Suprapubic skin (tissue), 4 donors: Measurements from ENCODE around the gene RRM1. TPM values are rescaled to one million over a fixed set of nuclear protein-coding genes. Genes with fewer than 3 reads are reported as not detected.

Experiments used
- DNase-seq, 2 donors: peaks; one replicate each; pipeline ENCODE4 v3.0.0-alpha.2; 2019; ENCODE audit warnings: low spot score in 2 of 2
- H3K27ac ChIP-seq: fragments of 200-600 bp; sonication (generic); one replicate; pipeline ENCODE4 v1.5.1; 2019
- H3K27me3 ChIP-seq: fragments of 200-600 bp; sonication (generic); one replicate; pipeline ENCODE4 v1.5.1; 2019
- H3K36me3 ChIP-seq: fragments of 200-600 bp; sonication (generic); one replicate; pipeline ENCODE4 v1.5.1; 2019
- H3K4me1 ChIP-seq: fragments of 200-600 bp; sonication (generic); one replicate; pipeline ENCODE4 v1.5.1; 2019
- H3K4me3 ChIP-seq: fragments of 200-600 bp; sonication (generic); one replicate; pipeline ENCODE4 v1.5.1; 2019; ENCODE audit warnings: mild to moderate bottlenecking
- H3K9me3 ChIP-seq: fragments of 200-600 bp; sonication (generic); one replicate; pipeline ENCODE4 v1.5.1; 2019
- EP300 ChIP-seq: sonication (generic); formaldehyde crosslinking; IDR thresholded peaks from one replicate; pipeline ENCODE4 v1.6.1; 2017; ENCODE audit warnings: antibody characterized with exemption
- POLR2A ChIP-seq, 2 donors: fragments of 450-650 bp; IDR thresholded peaks; one replicate each; pipeline ENCODE4 v1.6.1; 2017; ENCODE audit warnings: antibody characterized with exemption in 2 of 2, mild to moderate bottlenecking in 2 of 2, moderate library complexity in 2 of 2
- POLR2AphosphoS5 ChIP-seq, 3 donors: sonication (generic); formaldehyde crosslinking; IDR thresholded peaks; one replicate each; pipeline ENCODE4 v1.6.1; 2017; ENCODE audit warnings: antibody characterized with exemption in 3 of 3
- WGBS: methylation state at CpG from one replicate; pipeline ENCODE4 v1.1.5; 2018; 5-methylcytosine and 5-hydroxymethylcytosine counted together
- total RNA-seq, 4 donors: library from RNA; depleted of rRNA; stranded (reverse); fragments of >200 nt; gene quantifications; one replicate each; pipeline ENCODE4 v1.1.0, GENCODE V29; 2016
- TF ChIP-seq, protein P1 (sequence below), 2 donors: fragments of 200-600 bp in 1 of 2; fragments of 450-650 bp in 1 of 2; sonication (generic) in 1 of 2; IDR thresholded peaks; one replicate each; pipeline ENCODE4 v1.5.1; 2016 to 2019; ENCODE audit warnings: antibody characterized with exemption in 2 of 2, mild to moderate bottlenecking in 1 of 2, moderate library complexity in 1 of 2

RRM1 gene
- total RNA-seq, 4 donors from 2014 or later: 70.4 to 145 (median 80.0) TPM

DNA sequence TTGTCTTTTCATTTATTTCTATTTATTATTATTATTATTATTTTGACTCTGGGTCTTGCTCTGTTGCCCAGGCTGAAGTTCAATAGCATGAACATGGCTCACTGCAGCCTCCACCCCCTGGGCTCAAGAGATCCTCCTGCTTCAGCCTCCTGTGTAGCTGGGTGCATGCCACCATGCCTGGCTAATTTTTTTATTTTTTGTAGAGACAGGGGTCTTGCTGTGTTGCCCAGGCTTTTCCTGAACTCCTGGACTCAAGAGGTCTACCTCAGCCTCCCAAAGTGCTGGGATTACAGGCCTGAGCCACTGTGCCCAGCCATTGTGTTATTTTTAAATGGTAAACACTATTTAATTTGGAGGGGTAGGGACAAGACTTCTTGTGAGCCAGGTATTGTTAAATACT, 23.3 kb upstream of the RRM1 start:
- peaks cover 43% of the 10 kb centered on the region for H3K4me1 ChIP-seq
- TF ChIP-seq POLR2A (IDR thresholded peaks at IDR 0.05): no peak
- TF ChIP-seq POLR2AphosphoS5 (IDR thresholded peaks at IDR 0.05): no peak
- no peak overlapping the region for H3K4me3 ChIP-seq
- no peak for DNase-seq
- H3K27me3 ChIP-seq: no peaks in the 10 kb centered on the region
- peaks cover 19% of the 10 kb centered on the region for H3K36me3 ChIP-seq
- no peaks in the 10 kb centered on the region for H3K9me3 ChIP-seq
- no peak overlapping the region for H3K27ac ChIP-seq

DNA sequence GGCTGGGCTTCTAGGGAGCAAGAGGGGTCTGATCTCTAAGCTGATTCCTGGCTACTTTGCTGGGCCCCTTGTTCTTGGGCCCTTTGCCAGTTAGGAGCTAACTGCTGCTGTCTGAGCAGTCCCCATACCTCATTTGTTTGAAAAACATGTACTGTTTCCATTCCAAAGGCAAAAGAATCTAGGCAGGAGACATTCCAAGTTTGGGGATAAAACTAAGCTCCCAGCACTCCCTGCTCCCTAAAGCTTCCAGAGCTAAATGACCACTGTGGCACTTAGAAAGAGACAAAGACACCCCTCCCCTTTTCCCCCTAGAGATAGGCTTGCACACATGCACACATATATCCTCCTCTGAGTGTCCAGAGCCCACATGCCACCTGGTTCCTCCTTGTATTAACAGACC, 22.7 kb upstream of the RRM1 start:
- TF ChIP-seq POLR2AphosphoS5 (IDR thresholded peaks at IDR 0.05): no peak
- TF ChIP-seq, protein P1, sequence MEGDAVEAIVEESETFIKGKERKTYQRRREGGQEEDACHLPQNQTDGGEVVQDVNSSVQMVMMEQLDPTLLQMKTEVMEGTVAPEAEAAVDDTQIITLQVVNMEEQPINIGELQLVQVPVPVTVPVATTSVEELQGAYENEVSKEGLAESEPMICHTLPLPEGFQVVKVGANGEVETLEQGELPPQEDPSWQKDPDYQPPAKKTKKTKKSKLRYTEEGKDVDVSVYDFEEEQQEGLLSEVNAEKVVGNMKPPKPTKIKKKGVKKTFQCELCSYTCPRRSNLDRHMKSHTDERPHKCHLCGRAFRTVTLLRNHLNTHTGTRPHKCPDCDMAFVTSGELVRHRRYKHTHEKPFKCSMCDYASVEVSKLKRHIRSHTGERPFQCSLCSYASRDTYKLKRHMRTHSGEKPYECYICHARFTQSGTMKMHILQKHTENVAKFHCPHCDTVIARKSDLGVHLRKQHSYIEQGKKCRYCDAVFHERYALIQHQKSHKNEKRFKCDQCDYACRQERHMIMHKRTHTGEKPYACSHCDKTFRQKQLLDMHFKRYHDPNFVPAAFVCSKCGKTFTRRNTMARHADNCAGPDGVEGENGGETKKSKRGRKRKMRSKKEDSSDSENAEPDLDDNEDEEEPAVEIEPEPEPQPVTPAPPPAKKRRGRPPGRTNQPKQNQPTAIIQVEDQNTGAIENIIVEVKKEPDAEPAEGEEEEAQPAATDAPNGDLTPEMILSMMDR (IDR thresholded peaks at IDR 0.05): no peak
- peaks cover 38% of the 10 kb centered on the region for H3K4me1 ChIP-seq
- H3K36me3 ChIP-seq: peaks cover 19% of the 10 kb centered on the region
- H3K9me3 ChIP-seq: no peaks in the 10 kb centered on the region
- H3K4me3 ChIP-seq: no peak overlapping the region
- H3K27ac ChIP-seq: no peak overlapping the region
- H3K27me3 ChIP-seq: no peaks in the 10 kb centered on the region
- no peak for DNase-seq

DNA sequence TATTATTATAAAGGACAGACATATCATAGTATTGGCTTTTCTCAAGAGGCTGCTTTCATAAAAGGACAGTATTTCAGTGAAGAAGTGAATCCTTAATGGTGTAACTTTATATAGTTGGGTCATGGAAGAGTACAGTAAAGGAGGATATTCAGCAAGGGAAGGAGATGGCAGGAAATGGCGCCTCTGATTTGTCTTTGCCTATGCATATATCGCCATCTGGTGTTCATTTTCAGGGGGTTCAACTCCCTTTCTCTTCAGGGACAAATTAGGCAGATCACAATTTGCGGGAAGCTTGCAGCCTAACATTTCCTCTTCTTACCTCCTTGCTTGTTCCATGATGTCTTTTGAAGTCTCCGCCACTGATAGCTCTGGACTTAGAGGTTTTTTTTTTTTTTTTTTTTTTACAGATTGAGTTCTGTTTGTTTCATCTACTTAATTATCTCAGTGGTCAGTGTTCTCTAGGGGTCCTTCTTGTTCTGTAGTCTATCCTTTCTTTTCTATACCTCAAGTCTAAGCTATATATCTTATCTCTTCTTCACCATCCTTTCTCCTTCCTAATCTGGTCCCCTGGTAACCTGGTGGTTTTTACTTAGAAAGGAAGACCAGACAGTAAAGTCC, 21.8 kb upstream of the RRM1 start:
- no peaks in the 10 kb centered on the region for H3K27me3 ChIP-seq
- no peak overlapping the region for H3K4me3 ChIP-seq
- H3K36me3 ChIP-seq: peaks cover 19% of the 10 kb centered on the region
- no peak overlapping the region for H3K27ac ChIP-seq
- no peak for DNase-seq
- H3K9me3 ChIP-seq: no peaks in the 10 kb centered on the region
- WGBS: 6% methylated on average over 4 of the region's 4 CpGs
- TF ChIP-seq, protein P1 (IDR thresholded peaks at IDR 0.05): peak; percentile 64 to 87
- TF ChIP-seq EP300: no peak
- peaks cover 35% of the 10 kb centered on the region for H3K4me1 ChIP-seq

DNA sequence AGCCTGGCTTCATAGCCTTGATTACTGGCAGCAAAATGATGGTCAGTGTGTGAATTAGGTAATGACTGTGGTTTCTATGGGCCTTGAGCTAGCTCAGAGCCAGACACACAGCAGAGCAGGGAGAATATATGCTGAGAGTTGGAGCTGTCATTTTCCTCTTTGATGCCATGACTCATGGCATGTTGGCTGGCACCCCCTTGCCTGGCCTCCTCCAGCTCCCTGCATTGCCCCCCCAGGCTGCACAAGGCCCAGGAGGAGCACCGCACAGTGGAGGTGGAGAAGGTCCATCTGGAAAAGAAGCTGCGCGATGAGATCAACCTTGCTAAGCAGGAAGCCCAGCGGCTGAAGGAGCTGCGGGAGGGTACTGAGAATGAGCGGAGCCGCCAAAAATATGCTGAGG, 20.3 kb upstream of the RRM1 start:
- H3K27me3 ChIP-seq: no peaks in the 10 kb centered on the region
- H3K36me3 ChIP-seq: peaks cover 19% of the 10 kb centered on the region
- H3K4me1 ChIP-seq: peaks cover 22% of the 10 kb centered on the region
- TF ChIP-seq, protein P1 (IDR thresholded peaks at IDR 0.05): no peak
- TF ChIP-seq EP300: no peak
- TF ChIP-seq POLR2AphosphoS5 (IDR thresholded peaks at IDR 0.05): no peak
- no peak for TF ChIP-seq POLR2A (IDR thresholded peaks at IDR 0.05)
- no peaks in the 10 kb centered on the region for H3K9me3 ChIP-seq
- no peak overlapping the region for H3K4me3 ChIP-seq
- no peak for DNase-seq
- no peak overlapping the region for H3K27ac ChIP-seq
- WGBS: 84% methylated on average over 7 of the region's 7 CpGs

DNA sequence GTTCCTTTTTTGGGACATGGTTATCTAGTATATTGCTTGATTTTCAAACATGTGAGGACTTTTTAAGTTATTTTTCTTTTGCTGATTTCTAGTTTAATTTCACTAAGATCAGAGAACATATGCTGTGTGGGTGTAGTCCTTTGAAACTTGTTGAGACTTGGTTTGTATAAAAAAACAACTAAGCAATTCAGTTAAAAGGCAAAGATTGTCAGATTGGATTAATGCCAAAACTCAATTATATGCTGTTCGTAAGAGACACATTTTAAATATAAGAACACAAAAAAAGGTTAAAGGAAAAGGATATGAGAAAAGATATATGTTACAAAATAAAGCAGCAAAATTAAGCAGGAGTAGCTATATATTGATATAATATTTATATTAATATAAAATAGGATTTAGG, 17.8 kb upstream of the RRM1 start:
- Histone ChIP-seq H3K27me3 (no peaks in the 10 kb centered on the region), H3K27ac (no peak overlapping the region), H3K4me3 (no peak overlapping the region), H3K4me1 (peaks cover 17% of the 10 kb centered on the region), H3K9me3 (no peaks in the 10 kb centered on the region), H3K36me3 (peaks cover 34% of the 10 kb centered on the region)
- TF ChIP-seq EP300 (no peak), POLR2A (IDR thresholded peaks at IDR 0.05) (no peak), POLR2AphosphoS5 (IDR thresholded peaks at IDR 0.05) (no peak)
- TF ChIP-seq, protein P1 (IDR thresholded peaks at IDR 0.05): no peak
- WGBS: 36% methylated on average over 1 of the region's 1 CpG
- no peak for DNase-seq

DNA sequence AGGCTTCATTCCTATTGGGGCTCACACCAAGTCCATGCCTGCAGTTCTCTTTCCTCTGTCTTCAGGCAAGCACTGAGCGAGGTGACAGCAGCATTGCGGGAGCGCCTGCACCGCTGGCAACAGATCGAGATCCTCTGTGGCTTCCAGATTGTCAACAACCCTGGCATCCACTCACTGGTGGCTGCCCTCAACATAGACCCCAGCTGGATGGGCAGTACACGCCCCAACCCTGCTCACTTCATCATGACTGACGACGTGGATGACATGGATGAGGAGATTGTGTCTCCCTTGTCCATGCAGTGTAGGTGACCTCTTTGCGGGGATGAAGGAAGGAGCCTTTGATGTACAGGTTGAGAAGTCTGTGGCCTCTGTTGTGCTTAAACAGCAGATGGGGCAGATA, 11.4 kb upstream of the RRM1 start:
- TF ChIP-seq POLR2AphosphoS5 (IDR thresholded peaks at IDR 0.05) (no peak), EP300 (no peak), POLR2A (IDR thresholded peaks at IDR 0.05) (no peak)
- TF ChIP-seq, protein P1 (IDR thresholded peaks at IDR 0.05): no peak
- 84% methylated on average over 9 of the region's 9 CpGs for WGBS
- no peaks in the 10 kb centered on the region for H3K9me3 ChIP-seq
- no peak for DNase-seq
- H3K27ac ChIP-seq: no peak overlapping the region
- no peaks in the 10 kb centered on the region for H3K4me1 ChIP-seq
- H3K27me3 ChIP-seq: no peaks in the 10 kb centered on the region
- H3K4me3 ChIP-seq: no peak overlapping the region
- H3K36me3 ChIP-seq: peaks cover 74% of the 10 kb centered on the region
